Measurements from ENCODE around the gene HOXB8. TPM values are rescaled to one million over a fixed set of nuclear protein-coding genes. Genes with fewer than 3 reads are reported as not detected.

The HOXB8 gene
- total RNA-seq, 2 experiments from 2014 or later, result not detected

GRCh38 chr17:48565925-48566710, 49.0 kb downstream of the HOXB8 start:
- CTCF ChIA-PET, result interaction anchor here (1.1 kb wide), 2 partner anchors 27 to 230 kb away, joined by 3 to 4 read pairs; no protein-coding TSS in a partner anchor
- H3K36me3 Mint-ChIP-seq (ENCODE audit: low read depth), result no peaks in the 10 kb centered on the region
- TF ChIP-seq CTCF (IDR thresholded peaks at IDR 0.05), result no peak
- POLR2A ChIA-PET, result interaction anchor here (0.5 kb wide), 1 partner anchor 10 kb away, joined by 3 read pairs; no protein-coding TSS in a partner anchor
- ATAC-seq (no peak), DNase-seq (no peak)
- peaks cover 5% of the 10 kb centered on the region for H3K27me3 Mint-ChIP-seq
- no peak overlapping the region for H3K4me3 Mint-ChIP-seq
- intact Hi-C loops (cut with micrococcal nuclease), result no loop called here
- H3K4me1 Mint-ChIP-seq (ENCODE audit: low read depth), result peaks cover 7% of the 10 kb centered on the region
- no peak overlapping the region for H3K27ac Mint-ChIP-seq
- no peaks in the 10 kb centered on the region for H3K9me3 Mint-ChIP-seq

GRCh38 chr17:48565022-48565554, 50.0 kb downstream of the HOXB8 start:
- CTCF ChIA-PET, result no interaction called here
- POLR2A ChIA-PET, result interaction anchor here (1.8 kb wide), 1 partner anchor 21 kb away, joined by 6 read pairs; no protein-coding TSS in a partner anchor

GRCh38 chr17:48564188-48565021, 50.7 kb downstream of the HOXB8 start:
- no peak for TF ChIP-seq CTCF (IDR thresholded peaks at IDR 0.05)
- Mint-ChIP-seq H3K9me3 (no peaks in the 10 kb centered on the region), H3K36me3 (ENCODE audit: low read depth) (no peaks in the 10 kb centered on the region), H3K27me3 (peaks cover 5% of the 10 kb centered on the region), H3K27ac (no peak overlapping the region), H3K4me3 (no peak overlapping the region), H3K4me1 (ENCODE audit: low read depth) (peaks cover 7% of the 10 kb centered on the region)
- ChIA-PET CTCF (no interaction called here), POLR2A (interaction anchor here (0.6 to 1.8 kb wide), 2 partner anchors 21 to 141 kb away, joined by 3 to 6 read pairs; no protein-coding TSS in a partner anchor)
- intact Hi-C loops (cut with micrococcal nuclease), result no loop called here
- DNase-seq, result no peak
- ATAC-seq, result no peak

More at GRCh38 chr17:48565022-48565554, 50.0 kb downstream of the HOXB8 start:
- H3K36me3 Mint-ChIP-seq (ENCODE audit: low read depth), result no peaks in the 10 kb centered on the region
- DNase-seq, result no peak
- H3K27me3 Mint-ChIP-seq, result peaks cover 5% of the 10 kb centered on the region
- H3K4me3 Mint-ChIP-seq, result no peak overlapping the region
- no peaks in the 10 kb centered on the region for H3K9me3 Mint-ChIP-seq
- intact Hi-C loops (cut with micrococcal nuclease), result no loop called here
- peaks cover 7% of the 10 kb centered on the region for H3K4me1 Mint-ChIP-seq (ENCODE audit: low read depth)
- no peak for ATAC-seq
- no peak overlapping the region for H3K27ac Mint-ChIP-seq
- TF ChIP-seq CTCF (IDR thresholded peaks at IDR 0.05), result no peak

DNA sequence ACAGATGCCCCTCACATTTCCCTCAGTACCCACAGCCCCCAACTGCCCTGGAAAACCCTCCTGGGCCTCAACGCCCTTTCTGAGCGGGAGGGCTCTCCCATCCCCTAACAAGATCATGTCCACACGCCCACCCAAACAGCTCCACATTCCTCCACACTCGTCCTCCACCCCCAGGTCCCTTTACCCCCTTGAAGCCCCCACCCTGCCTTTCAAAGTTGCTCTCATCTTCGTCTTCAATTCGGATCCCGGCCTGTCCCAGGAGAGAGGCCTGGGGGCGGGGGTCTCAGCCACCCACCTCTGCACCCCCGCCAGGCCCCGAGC, 51.3 kb downstream of the HOXB8 start:
- CTCF ChIA-PET, result no interaction called here

More for the DNA sequence above, 51.3 kb downstream of the HOXB8 start:
- Mint-ChIP-seq H3K4me3 (no peak overlapping the region), H3K4me1 (ENCODE audit: low read depth) (peaks cover 7% of the 10 kb centered on the region), H3K36me3 (ENCODE audit: low read depth) (no peaks in the 10 kb centered on the region), H3K27me3 (peaks cover 4% of the 10 kb centered on the region), H3K9me3 (no peaks in the 10 kb centered on the region), H3K27ac (no peak overlapping the region)
- intact Hi-C loops (cut with micrococcal nuclease), result no loop called here
- ATAC-seq, result no peak
- no peak for TF ChIP-seq CTCF (IDR thresholded peaks at IDR 0.05)
- DNase-seq, result no peak
- POLR2A ChIA-PET, result interaction anchor here (1.8 kb wide), 1 partner anchor 20 kb away, joined by 6 read pairs; no protein-coding TSS in a partner anchor
